ENCODE measurements around the gene SLC26A5.

SLC26A5 gene

DNA sequence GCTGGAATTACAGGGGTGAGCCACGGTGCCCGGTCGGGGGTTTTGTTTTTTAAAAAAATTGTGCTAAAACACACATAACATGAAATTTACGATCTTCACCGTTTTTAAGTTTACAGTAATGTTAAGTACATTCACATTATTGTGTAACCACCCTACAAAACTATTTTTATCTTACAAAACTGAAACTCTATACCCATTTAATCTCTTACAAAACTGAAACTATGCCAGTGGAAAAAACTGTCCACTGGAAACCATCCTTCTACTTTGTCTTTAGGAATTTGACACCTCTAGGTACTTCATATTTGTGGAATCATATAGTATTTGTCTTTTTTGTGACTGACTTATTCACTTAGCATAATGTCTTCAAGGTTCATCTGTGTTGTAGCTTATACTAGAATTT is 99.6 kb downstream of the SLC26A5 start:
- TF ChIP-seq, protein P1, sequence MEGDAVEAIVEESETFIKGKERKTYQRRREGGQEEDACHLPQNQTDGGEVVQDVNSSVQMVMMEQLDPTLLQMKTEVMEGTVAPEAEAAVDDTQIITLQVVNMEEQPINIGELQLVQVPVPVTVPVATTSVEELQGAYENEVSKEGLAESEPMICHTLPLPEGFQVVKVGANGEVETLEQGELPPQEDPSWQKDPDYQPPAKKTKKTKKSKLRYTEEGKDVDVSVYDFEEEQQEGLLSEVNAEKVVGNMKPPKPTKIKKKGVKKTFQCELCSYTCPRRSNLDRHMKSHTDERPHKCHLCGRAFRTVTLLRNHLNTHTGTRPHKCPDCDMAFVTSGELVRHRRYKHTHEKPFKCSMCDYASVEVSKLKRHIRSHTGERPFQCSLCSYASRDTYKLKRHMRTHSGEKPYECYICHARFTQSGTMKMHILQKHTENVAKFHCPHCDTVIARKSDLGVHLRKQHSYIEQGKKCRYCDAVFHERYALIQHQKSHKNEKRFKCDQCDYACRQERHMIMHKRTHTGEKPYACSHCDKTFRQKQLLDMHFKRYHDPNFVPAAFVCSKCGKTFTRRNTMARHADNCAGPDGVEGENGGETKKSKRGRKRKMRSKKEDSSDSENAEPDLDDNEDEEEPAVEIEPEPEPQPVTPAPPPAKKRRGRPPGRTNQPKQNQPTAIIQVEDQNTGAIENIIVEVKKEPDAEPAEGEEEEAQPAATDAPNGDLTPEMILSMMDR (IDR thresholded peaks at IDR 0.05; ENCODE audit: insufficient read depth, low read depth, low read length, missing control alignments), result no peak
- DNase-seq (ENCODE audit: low read depth), result no peak
- no peak overlapping the region for H3K4me3 ChIP-seq (ENCODE audit: low read length)

DNA sequence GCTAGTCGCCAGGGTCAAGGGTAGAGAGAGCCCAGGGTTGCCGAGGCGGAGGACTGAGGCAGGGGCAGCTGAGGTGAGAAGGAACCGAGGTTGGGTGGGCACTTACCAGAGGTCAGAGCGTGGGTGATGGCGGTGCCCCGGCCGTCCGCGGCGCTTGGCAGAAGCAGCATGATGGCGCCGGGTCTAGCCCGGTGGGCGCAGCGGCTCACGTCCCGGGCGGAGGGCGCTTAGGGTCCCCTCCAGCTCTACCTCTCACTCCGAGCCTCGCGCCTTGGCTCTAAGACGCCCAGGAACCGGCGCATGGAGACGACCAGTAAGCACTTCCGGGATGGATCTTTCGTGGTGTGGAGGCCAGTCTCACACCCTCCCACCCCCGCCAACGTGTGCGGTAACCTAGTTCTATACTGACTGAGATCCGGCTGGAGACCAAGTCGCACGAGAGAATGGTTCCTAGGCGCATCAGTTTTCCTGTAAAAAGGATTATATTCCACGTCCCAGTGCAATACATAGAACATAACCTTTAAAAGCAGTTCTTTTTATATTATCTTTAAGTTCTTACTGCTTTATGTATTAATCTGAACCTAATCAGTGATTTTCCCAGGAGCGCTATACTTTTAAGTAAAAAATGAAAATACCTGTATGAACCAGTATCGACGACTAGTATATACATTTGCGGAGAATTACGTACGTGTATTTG is 101.4 kb downstream of the SLC26A5 start, which contains the start of gene DNAJC2:
Gene DNAJC2 (minus strand): TSS at position 315 of the 697 bp plus-strand sequence. CDS start 145 bp downstream, at position 170.
- peak within 1 kb of the TSS; percentile 97 for H3K4me3 ChIP-seq (ENCODE audit: low read length)
- DNase-seq (ENCODE audit: low read depth), result peak; percentile 96
- TF ChIP-seq, protein P1 (IDR thresholded peaks at IDR 0.05; ENCODE audit: insufficient read depth, low read depth, low read length, missing control alignments), result no peak

DNA sequence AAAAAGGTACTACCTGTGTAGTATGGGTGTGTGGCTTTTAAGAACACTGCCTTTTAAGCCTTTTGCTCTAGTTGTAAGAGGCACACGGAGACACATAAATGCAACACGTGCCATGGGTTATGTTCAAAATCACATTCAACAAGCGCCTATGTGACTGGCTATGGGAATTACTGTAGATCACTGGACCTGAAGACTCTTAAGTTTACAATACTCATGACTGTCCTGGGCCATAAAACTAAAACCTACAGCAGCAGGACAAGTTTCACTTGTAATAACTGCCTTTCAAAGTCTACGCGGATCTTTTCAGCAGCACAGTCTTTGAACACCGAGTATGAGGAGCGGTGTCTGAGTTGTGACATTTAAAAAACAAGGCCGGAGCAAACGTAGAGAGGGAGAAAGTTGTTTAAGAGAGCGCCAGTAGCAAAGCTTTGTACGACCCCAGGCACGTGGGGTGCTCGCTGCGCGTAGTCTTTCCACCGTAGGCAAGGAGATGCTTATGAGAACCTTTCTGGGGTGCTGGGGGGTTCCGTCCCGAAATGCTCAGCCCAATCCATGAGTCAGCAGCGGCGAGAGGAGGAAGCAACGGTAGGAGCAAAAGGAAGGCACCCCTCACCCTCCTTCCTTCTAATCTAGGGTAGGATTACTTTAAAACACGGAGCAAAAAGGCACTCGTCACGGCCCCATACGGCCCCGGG is 102.1 kb downstream of the SLC26A5 start:
- TF ChIP-seq, protein P1 (IDR thresholded peaks at IDR 0.05; ENCODE audit: insufficient read depth, low read depth, low read length, missing control alignments), result no peak
- DNase-seq (ENCODE audit: low read depth), result peak; percentile 45
- peak overlapping the region; percentile 97 for H3K4me3 ChIP-seq (ENCODE audit: low read length)

DNA sequence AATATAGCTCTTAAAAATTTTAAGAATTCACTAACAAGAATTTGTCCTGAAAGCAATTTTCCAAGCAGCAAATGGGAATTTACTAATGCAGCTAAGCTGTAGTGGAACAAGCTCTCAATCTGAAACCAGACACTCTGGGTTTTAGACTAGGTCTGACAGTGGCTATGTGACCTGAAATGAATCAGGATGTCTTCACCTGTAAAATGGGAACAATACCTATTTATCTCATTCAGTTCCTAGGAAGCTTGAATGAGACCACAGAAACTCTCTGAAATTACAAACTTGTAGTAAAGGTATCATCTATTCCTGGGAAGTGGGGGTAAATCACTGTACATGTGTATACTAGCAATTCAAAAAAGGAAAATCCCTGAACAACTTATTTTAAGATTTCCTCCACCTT is 102.7 kb downstream of the SLC26A5 start:
- DNase-seq (ENCODE audit: low read depth), result peak; percentile 2
- TF ChIP-seq, protein P1 (IDR thresholded peaks at IDR 0.05; ENCODE audit: insufficient read depth, low read depth, low read length, missing control alignments), result no peak

DNA sequence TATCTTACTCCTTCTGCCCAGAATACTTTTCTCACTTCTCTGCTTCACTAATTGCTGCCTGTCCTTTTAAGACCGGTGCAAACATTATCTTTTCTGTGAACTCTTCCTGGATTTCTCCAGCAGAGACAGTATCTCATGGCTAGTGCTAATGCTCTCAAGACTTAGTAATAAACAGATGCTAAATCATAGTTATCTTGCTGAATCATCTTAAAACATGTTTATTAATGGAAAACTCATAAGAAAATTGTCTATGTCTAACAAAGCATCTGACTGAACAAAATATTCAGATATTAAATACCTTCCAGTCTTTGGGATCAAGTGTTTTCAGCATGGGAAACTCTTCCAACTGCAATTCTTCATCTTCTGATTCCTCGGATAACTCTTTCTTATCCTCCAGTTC is 104.5 kb downstream of the SLC26A5 start:
- TF ChIP-seq, protein P1 (IDR thresholded peaks at IDR 0.05; ENCODE audit: insufficient read depth, low read depth, low read length, missing control alignments), result no peak
- H3K4me3 ChIP-seq (ENCODE audit: low read length), result no peak overlapping the region
- no peak for DNase-seq (ENCODE audit: low read depth)

More for the DNA sequence above, 102.7 kb downstream of the SLC26A5 start:
- H3K4me3 ChIP-seq (ENCODE audit: low read length), result peak overlapping the region; percentile 97

DNA sequence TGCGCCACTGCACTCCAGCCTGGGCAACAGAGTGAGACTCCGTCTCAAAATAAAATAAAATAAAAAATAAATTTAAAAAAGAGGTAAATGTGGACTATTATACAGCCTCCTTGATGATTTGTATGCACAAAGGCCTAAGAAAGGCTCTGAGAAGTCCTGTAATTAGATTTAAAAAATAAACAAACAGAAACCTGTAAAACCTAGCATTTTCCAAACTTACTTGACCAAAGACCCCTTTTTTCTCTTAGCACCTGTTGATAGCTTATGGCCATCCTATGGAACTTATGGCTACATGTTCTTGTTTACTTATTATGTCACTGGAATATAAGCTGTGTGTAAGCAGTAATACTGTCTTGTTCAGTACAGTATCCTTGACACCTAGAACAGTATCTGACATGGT is 107.1 kb downstream of the SLC26A5 start:
- no peak for DNase-seq (ENCODE audit: low read depth)
- H3K4me3 ChIP-seq (ENCODE audit: low read length), result no peak overlapping the region
- TF ChIP-seq, protein P1 (IDR thresholded peaks at IDR 0.05; ENCODE audit: insufficient read depth, low read depth, low read length, missing control alignments), result no peak
